ENCODE data around the gene FOXO1. TPM values are rescaled to one million over a fixed set of nuclear protein-coding genes. Genes with fewer than 3 reads are reported as not detected.

FOXO1 gene
- total RNA-seq, 1 donor from 2014 or later = 10.4 TPM

- no peak overlapping the region for H3K4me3 Mint-ChIP-seq (ENCODE audit: unreplicated experiment)
- H3K9ac ChIP-seq (ENCODE audit: low read length) = no peak overlapping the region
- no peaks in the 10 kb centered on the region for H3K36me3 Mint-ChIP-seq (ENCODE audit: low read depth, unreplicated experiment)
Observed at GRCh38 chr13:40514802-40515201, 151.6 kb downstream of the FOXO1 start.

GRCh38 chr13:40509876-40510275, 156.6 kb downstream of the FOXO1 start:
- Histone ChIP-seq H3K9ac (ENCODE audit: low read length) (no peak overlapping the region), H3K79me2 (ENCODE audit: insufficient read depth, low read length) (no peaks in the 10 kb centered on the region), H3K27me3 (ENCODE audit: insufficient read depth, low read length) (no peaks in the 10 kb centered on the region), H3K36me3 (ENCODE audit: insufficient read depth, low read length) (no peaks in the 10 kb centered on the region), H3K4me2 (ENCODE audit: low read length) (no peak overlapping the region), H3K27ac (ENCODE audit: low read depth, low read length) (no peak overlapping the region), H3K9me3 (ENCODE audit: insufficient read depth, low read depth, low read length) (no peaks in the 10 kb centered on the region), H2AFZ (ENCODE audit: low read depth, low read length) (no peak overlapping the region), H3K4me3 (ENCODE audit: insufficient read depth, low read depth, low read length) (no peak overlapping the region), H4K20me1 (ENCODE audit: insufficient read depth, low read length) (no peaks in the 10 kb centered on the region), H3K4me1 (ENCODE audit: insufficient read depth, low read length) (no peaks in the 10 kb centered on the region)
- no peak overlapping the region for H3K4me3 Mint-ChIP-seq (ENCODE audit: unreplicated experiment)
- no peaks in the 10 kb centered on the region for H3K36me3 Mint-ChIP-seq (ENCODE audit: low read depth, unreplicated experiment)
- no peak for FAIRE-seq
- TF ChIP-seq EZH2 (IDR thresholded peaks at IDR 0.05; ENCODE audit: insufficient read depth, low read length) (no peak), CTCF (IDR thresholded peaks at IDR 0.05; ENCODE audit: insufficient read depth, low read depth, low read length) (no peak)
- no peaks in the 10 kb centered on the region for H3K9me3 Mint-ChIP-seq (ENCODE audit: unreplicated experiment)
- DNase-seq (ENCODE audit: low read depth) = no peak
- no peak overlapping the region for H3K27ac Mint-ChIP-seq (ENCODE audit: unreplicated experiment)
- no peaks in the 10 kb centered on the region for H3K27me3 Mint-ChIP-seq (ENCODE audit: low read depth, unreplicated experiment)
- H3K4me1 Mint-ChIP-seq (ENCODE audit: low read depth, unreplicated experiment) = peaks cover 20% of the 10 kb centered on the region

More at GRCh38 chr13:40514802-40515201, 151.6 kb downstream of the FOXO1 start:
- no peak overlapping the region for H3K4me3 ChIP-seq (ENCODE audit: insufficient read depth, low read depth, low read length)
- TF ChIP-seq CTCF (IDR thresholded peaks at IDR 0.05; ENCODE audit: insufficient read depth, low read depth, low read length) (no peak), EZH2 (IDR thresholded peaks at IDR 0.05; ENCODE audit: insufficient read depth, low read length) (no peak)
- H3K27me3 Mint-ChIP-seq (ENCODE audit: low read depth, unreplicated experiment) = no peaks in the 10 kb centered on the region
- peaks cover 7% of the 10 kb centered on the region for H3K4me1 Mint-ChIP-seq (ENCODE audit: low read depth, unreplicated experiment)
- no peak overlapping the region for H2AFZ ChIP-seq (ENCODE audit: low read depth, low read length)
- FAIRE-seq (no peak), DNase-seq (ENCODE audit: low read depth) (no peak)
- H3K9me3 ChIP-seq (ENCODE audit: insufficient read depth, low read depth, low read length) = no peaks in the 10 kb centered on the region
- no peaks in the 10 kb centered on the region for H3K9me3 Mint-ChIP-seq (ENCODE audit: unreplicated experiment)
- no peak overlapping the region for H3K4me2 ChIP-seq (ENCODE audit: low read length)
- H3K36me3 ChIP-seq (ENCODE audit: insufficient read depth, low read length) = no peaks in the 10 kb centered on the region
- H3K27ac Mint-ChIP-seq (ENCODE audit: unreplicated experiment) = no peak overlapping the region
- no peaks in the 10 kb centered on the region for H4K20me1 ChIP-seq (ENCODE audit: insufficient read depth, low read length)
- no peak overlapping the region for H3K27ac ChIP-seq (ENCODE audit: low read depth, low read length)
- H3K4me1 ChIP-seq (ENCODE audit: insufficient read depth, low read length) = no peaks in the 10 kb centered on the region
- H3K79me2 ChIP-seq (ENCODE audit: insufficient read depth, low read length) = no peaks in the 10 kb centered on the region
- H3K27me3 ChIP-seq (ENCODE audit: insufficient read depth, low read length) = peaks cover 3% of the 10 kb centered on the region

GRCh38 chr13:40508767-40509342, 157.6 kb downstream of the FOXO1 start:
- FAIRE-seq (no peak), DNase-seq (ENCODE audit: low read depth) (no peak)
- Histone ChIP-seq H3K9ac (ENCODE audit: low read length) (peak overlapping the region; percentile 68), H2AFZ (ENCODE audit: low read depth, low read length) (no peak overlapping the region), H3K27me3 (ENCODE audit: insufficient read depth, low read length) (no peaks in the 10 kb centered on the region), H3K27ac (ENCODE audit: low read depth, low read length) (peak overlapping the region; percentile 74), H3K4me2 (ENCODE audit: low read length) (no peak overlapping the region), H3K9me3 (ENCODE audit: insufficient read depth, low read depth, low read length) (no peaks in the 10 kb centered on the region), H3K4me1 (ENCODE audit: insufficient read depth, low read length) (peaks cover 10% of the 10 kb centered on the region), H3K36me3 (ENCODE audit: insufficient read depth, low read length) (no peaks in the 10 kb centered on the region), H3K79me2 (ENCODE audit: insufficient read depth, low read length) (no peaks in the 10 kb centered on the region), H3K4me3 (ENCODE audit: insufficient read depth, low read depth, low read length) (no peak overlapping the region), H4K20me1 (ENCODE audit: insufficient read depth, low read length) (no peaks in the 10 kb centered on the region)
- Mint-ChIP-seq H3K27me3 (ENCODE audit: low read depth, unreplicated experiment) (no peaks in the 10 kb centered on the region), H3K4me1 (ENCODE audit: low read depth, unreplicated experiment) (peaks cover 28% of the 10 kb centered on the region), H3K27ac (ENCODE audit: unreplicated experiment) (no peak overlapping the region), H3K9me3 (ENCODE audit: unreplicated experiment) (no peaks in the 10 kb centered on the region), H3K4me3 (ENCODE audit: unreplicated experiment) (no peak overlapping the region), H3K36me3 (ENCODE audit: low read depth, unreplicated experiment) (no peaks in the 10 kb centered on the region)
- TF ChIP-seq EZH2 (IDR thresholded peaks at IDR 0.05; ENCODE audit: insufficient read depth, low read length) (no peak), CTCF (IDR thresholded peaks at IDR 0.05; ENCODE audit: insufficient read depth, low read depth, low read length) (no peak)

Data from astrocyte (in vitro differentiated cells and primary cell).